OCI-LY3 (cell line): ENCODE results near the gene TMEM94.

Source experiments
- EZH2phosphoT487 ChIP-seq: fragments of 200-600 bp; shearing (Covaris generic); IDR thresholded peaks from 2 replicates; pipeline ENCODE4 v1.6.1; 2018; ENCODE audit warnings: antibody characterized with exemption, mixed run types, low read depth
- TF ChIP-seq, protein P1 (sequence below): fragments of 200-600, 300-600 bp; sonication (generic); IDR thresholded peaks from 2 replicates; pipeline ENCODE4 v1.5.1; 2014; ENCODE audit warnings: antibody characterized with exemption, low read length, low read depth

DNA sequence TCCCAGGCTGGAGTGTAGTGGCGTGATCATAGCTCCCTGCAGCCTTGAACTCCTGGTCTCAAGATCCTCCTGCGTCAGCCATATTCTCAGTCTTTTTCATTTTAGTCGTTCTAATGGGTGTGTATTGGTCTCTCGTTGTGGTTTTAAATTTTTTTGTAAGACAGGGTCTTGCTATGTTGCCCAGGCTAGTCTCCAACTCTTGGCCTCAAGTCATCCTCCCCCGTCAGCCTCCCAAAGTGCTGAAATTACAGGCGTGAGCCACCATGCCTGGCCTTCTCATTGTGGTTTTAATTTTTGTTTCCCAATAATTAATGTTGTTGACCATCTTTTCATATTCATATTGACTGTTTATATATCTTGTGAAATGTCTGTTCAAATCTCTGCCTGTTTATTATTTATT lies 8.6 kb downstream of the TMEM94 start:
- TF ChIP-seq, protein P1, sequence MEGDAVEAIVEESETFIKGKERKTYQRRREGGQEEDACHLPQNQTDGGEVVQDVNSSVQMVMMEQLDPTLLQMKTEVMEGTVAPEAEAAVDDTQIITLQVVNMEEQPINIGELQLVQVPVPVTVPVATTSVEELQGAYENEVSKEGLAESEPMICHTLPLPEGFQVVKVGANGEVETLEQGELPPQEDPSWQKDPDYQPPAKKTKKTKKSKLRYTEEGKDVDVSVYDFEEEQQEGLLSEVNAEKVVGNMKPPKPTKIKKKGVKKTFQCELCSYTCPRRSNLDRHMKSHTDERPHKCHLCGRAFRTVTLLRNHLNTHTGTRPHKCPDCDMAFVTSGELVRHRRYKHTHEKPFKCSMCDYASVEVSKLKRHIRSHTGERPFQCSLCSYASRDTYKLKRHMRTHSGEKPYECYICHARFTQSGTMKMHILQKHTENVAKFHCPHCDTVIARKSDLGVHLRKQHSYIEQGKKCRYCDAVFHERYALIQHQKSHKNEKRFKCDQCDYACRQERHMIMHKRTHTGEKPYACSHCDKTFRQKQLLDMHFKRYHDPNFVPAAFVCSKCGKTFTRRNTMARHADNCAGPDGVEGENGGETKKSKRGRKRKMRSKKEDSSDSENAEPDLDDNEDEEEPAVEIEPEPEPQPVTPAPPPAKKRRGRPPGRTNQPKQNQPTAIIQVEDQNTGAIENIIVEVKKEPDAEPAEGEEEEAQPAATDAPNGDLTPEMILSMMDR, result no peak
- no peak for TF ChIP-seq EZH2phosphoT487
